Left lung (tissue), 10 donors: ENCODE results near the gene DNAH8. TPM values are rescaled to one million over a fixed set of nuclear protein-coding genes. Genes with fewer than 3 reads are reported as not detected.

Source experiments
- ATAC-seq: fragments of 200-7000 bp; cut with Tn5 transposase; one replicate; pipeline ENCODE4 v1.9.1; 2020; ENCODE audit warnings: moderate library complexity
- DNase-seq, 4 donors: peaks; one replicate each; pipeline ENCODE4 v3.0.0-alpha.2; 2013 to 2020
- H3K27ac ChIP-seq, 2 donors: fragments of 200-600 bp; sonication (generic) in 1 of 2; one replicate each; pipeline versions ENCODE4 v1.5.0 to v1.8.0; 2020 to 2021
- H3K27me3 ChIP-seq, 2 donors: fragments of 200-600 bp; sonication (generic) in 1 of 2; one replicate each; pipeline versions ENCODE4 v1.5.0 to v1.8.0; 2020 to 2021
- H3K36me3 ChIP-seq, 2 donors: fragments of 200-600 bp; sonication (generic) in 1 of 2; one replicate each; pipeline versions ENCODE4 v1.5.0 to v1.8.0; 2020 to 2021
- H3K4me1 ChIP-seq, 2 donors: fragments of 200-600 bp; one replicate each; pipeline ENCODE4 v1.8.0; 2021
- H3K4me3 ChIP-seq, 2 donors: fragments of 200-600 bp; sonication (generic) in 1 of 2; one replicate each; pipeline versions ENCODE4 v1.5.0 to v1.8.0; 2020 to 2021; ENCODE audit warnings: mild to moderate bottlenecking in 1 of 2
- H3K9me3 ChIP-seq, 2 donors: fragments of 200-600 bp; sonication (generic) in 1 of 2; one replicate each; pipeline versions ENCODE4 v1.5.0 to v1.8.0; 2020 to 2021
- CTCF ChIP-seq, 2 donors: fragments of 200-600 bp; sonication (generic) in 1 of 2; IDR thresholded peaks; one replicate each; pipeline versions ENCODE4 v1.5.0 to v1.8.0; 2021; ENCODE audit warnings: antibody characterized with exemption in 2 of 2
- intact Hi-C, 2 donors: fragments of 100-400 bp; cut with DNase I; formaldehyde crosslinking; loops; one replicate each; pipeline versions ENCODE4 v1.11.2 to v1.14.2; 2022
- polyA plus RNA-seq, 6 donors: library from polyadenylated mRNA; unstranded; fragments of 120-200 nt; gene quantifications; one replicate each; pipeline ENCODE4 v1.2.1, GENCODE V29; 2013; ENCODE audit not compliant: insufficient read length in 6 of 6
- total RNA-seq, 2 donors: library from RNA; stranded (reverse); fragmentation: NEBNext Ultra II Directional; extraction: Animal tissue kit (Norgen Biotek cat#: 25700); gene quantifications; one replicate each; pipeline ENCODE4 v1.2.1, GENCODE V29; 2021
- donor health status: DM: no; HTN: yes; CAD: no.
- donor health status: DM: no; HTN: no; CAD: no.

Gene DNAH8
- total and polyA plus RNA-seq, 8 donors, result 0.03 to 0.34 (median 0.08) TPM

DNA sequence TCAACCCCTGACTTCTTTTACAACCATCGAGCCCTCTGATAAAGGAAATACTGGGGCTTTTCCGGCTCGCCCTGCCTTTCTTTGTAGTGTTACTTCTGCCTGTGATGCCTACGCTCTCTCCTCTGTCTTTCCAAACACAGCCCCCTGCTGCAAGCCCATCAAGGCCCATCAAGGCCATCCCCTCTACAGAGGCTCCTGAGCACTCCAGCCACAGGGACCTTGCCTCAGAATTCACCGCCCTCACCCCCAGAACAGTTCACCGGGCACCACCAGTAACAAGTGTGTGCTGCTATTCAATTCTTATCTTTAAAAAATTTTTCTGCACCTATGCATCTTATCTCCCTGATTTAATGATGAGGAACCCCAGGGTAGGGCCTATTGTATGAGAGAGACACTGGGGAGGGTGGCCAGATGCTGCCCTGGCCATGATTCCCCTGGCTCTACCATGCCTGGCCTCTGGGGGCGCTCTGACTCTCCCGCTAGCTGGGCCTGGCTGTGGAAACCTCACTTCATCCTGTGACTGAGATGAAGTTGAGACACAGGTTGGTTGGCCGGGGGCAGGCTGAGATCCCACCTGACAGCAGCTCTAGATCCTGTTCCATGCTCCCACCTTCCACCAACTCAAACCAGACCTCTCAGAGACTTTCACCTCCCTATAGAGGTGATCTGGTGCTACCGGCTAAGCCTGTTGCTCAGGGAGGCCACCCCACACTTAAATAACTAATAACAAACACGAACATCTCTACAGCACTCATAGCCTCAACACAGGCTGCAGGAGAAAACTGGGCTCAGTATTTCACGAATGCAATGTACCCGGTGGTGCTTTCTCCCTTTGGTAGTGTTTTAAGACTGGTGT, 314.3 kb downstream of the DNAH8 start:
- Histone ChIP-seq H3K27ac (no peak overlapping the region), H3K4me1 (no peaks in the 10 kb centered on the region), H3K4me3 (no peak overlapping the region), H3K36me3 (no peaks in the 10 kb centered on the region), H3K9me3 (no peaks in the 10 kb centered on the region), H3K27me3 (no peaks in the 10 kb centered on the region)
- intact Hi-C loops, result no loop called here
- DNase-seq, result peak in 1 of 4 donors; percentile 74
- TF ChIP-seq CTCF (IDR thresholded peaks at IDR 0.05), result peak; percentile 47 to 57
- peak; percentile 69 for ATAC-seq

DNA sequence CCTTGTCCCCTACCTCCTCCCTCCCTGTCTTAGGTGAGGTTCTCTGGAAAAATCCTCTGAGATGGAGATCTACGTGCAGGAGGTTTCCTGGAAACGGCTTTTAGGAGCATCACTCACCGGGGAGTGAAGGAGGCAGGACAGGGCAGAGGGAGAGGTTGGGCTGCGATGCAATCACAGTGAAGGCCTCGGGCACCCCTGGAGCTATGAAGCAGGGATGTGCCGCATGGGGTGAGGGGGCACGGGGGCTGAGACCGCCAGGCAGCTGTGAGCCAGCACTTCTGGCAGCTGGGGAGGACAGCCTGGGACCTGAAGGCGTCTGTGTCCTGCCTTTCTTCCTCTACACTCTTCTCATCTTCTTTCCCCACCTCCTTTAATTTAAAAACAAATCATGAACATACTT, 320.6 kb downstream of the DNAH8 start:
- intact Hi-C loops, result no loop called here
- TF ChIP-seq CTCF (IDR thresholded peaks at IDR 0.05), result no peak
- Histone ChIP-seq H3K27ac (no peak overlapping the region), H3K9me3 (no peaks in the 10 kb centered on the region), H3K27me3 (peaks cover 5 to 38% of the 10 kb centered on the region in 2 donors), H3K36me3 (no peaks in the 10 kb centered on the region), H3K4me3 (no peak overlapping the region), H3K4me1 (no peaks in the 10 kb centered on the region)
- DNase-seq, result no peak
- no peak for ATAC-seq

GRCh38 chr6:39037082-39037508, 322.0 kb downstream of the DNAH8 start:
- Histone ChIP-seq H3K36me3 (no peaks in the 10 kb centered on the region), H3K9me3 (no peaks in the 10 kb centered on the region), H3K4me1 (no peaks in the 10 kb centered on the region), H3K4me3 (no peak overlapping the region), H3K27ac (no peak overlapping the region), H3K27me3 (peaks cover 5 to 38% of the 10 kb centered on the region in 2 donors)
- DNase-seq (no peak), ATAC-seq (no peak)
- intact Hi-C loops, result no loop called here
- no peak for TF ChIP-seq CTCF (IDR thresholded peaks at IDR 0.05)

- no peak overlapping the region for H3K4me3 ChIP-seq
- no peak for TF ChIP-seq CTCF (IDR thresholded peaks at IDR 0.05)
- H3K27me3 ChIP-seq, result peaks cover 5 to 38% of the 10 kb centered on the region in 2 donors
- ATAC-seq, result no peak
- H3K27ac ChIP-seq, result no peak overlapping the region
- DNase-seq, result no peak
- H3K4me1 ChIP-seq, result no peaks in the 10 kb centered on the region
- no peaks in the 10 kb centered on the region for H3K9me3 ChIP-seq
- no peaks in the 10 kb centered on the region for H3K36me3 ChIP-seq
- intact Hi-C loops, result no loop called here
Observed at GRCh38 chr6:39037707-39038106, 322.6 kb downstream of the DNAH8 start.

DNA sequence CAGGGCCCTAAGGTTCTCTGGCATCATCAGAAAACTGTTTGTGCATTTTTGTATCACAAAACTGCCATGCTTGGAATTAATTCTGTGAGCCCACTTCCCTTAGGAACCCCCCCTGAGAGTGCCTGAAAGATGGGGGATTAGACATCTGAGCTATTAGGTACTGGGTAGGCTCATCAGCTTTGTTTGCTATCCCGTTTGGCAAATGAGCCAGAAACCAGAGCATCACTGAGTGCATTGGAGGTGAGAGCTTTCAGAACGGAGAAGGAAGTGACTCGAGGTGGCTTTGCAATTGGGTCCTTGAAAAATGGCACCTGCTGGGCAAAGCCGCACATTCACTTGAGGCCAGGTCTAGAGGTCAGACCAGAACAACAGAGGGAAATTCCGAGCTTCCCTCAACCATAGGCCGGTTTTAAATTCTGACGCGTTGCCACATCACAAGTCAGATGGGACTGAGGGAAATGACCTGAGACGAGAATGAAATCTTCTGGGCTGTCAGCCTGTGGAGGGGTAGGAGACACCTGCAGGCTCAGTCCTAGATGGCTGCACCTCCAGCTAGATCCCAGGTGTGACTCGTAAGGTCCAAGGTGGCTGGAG, 325.1 kb downstream of the DNAH8 start:
- H3K4me1 ChIP-seq, result no peaks in the 10 kb centered on the region
- no peak for ATAC-seq
- intact Hi-C loops, result no loop called here
- H3K36me3 ChIP-seq, result no peaks in the 10 kb centered on the region
- no peak overlapping the region for H3K27ac ChIP-seq
- H3K4me3 ChIP-seq, result no peak overlapping the region
- TF ChIP-seq CTCF (IDR thresholded peaks at IDR 0.05), result no peak
- no peak for DNase-seq
- H3K27me3 ChIP-seq, result peaks cover 5 to 38% of the 10 kb centered on the region in 2 donors
- no peaks in the 10 kb centered on the region for H3K9me3 ChIP-seq
